GM18909 (cell line): ENCODE data around the gene USHBP1.

Experiments
- ATAC-seq: cut with Tn5 transposase; IDR thresholded peaks from one replicate; pipeline ENCODE4 v1.9.1; 2021; ENCODE audit warnings: mild to moderate bottlenecking; ENCODE audit not compliant: unreplicated experiment, poor library complexity

Gene USHBP1

DNA sequence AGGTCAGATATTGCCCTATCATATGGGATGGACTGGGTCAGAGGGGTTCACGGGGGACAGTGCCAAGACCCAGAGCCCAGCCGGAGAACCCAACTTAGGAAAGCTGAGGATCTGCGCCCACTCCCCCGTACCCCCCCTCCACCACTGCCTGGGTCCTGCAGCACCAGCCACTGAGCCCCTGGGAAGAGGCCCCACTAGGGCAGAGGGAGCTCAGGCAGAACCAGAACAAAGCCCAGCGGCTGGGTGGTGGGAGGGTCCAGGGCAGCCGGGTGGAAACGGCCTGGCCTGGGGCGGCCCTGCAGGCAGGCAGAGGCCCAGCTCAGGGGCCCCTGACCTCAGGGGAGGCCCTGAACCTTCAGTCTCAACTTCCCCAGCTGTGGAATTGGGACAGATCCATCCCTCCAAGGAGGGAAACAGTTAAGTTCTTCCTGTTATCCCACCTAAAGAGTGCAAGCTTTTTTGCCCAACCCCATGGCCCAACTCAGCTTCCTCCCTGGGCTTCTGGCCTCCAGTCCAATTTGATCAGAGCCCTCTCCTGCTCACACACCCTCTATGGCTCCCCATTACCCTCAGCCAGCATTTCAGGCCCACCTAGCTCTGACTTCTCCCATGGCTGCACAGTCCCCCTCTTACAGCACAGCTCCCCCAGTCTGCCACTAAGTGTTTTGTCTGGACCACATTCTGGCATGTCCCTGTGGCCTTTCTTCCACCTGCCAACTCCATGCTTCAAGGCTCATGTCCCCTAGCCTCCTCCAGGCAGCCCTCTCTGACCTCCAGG, 21.9 kb downstream of the USHBP1 start:
- ATAC-seq = no peak

- no peak for ATAC-seq
Measured at GRCh38 chr19:17240826-17241399, 23.6 kb downstream of the USHBP1 start.

- ATAC-seq = no peak
Measured at GRCh38 chr19:17240062-17240752, 24.3 kb downstream of the USHBP1 start.

- no peak for ATAC-seq
Measured at GRCh38 chr19:17237747-17238706, 26.5 kb downstream of the USHBP1 start.

DNA sequence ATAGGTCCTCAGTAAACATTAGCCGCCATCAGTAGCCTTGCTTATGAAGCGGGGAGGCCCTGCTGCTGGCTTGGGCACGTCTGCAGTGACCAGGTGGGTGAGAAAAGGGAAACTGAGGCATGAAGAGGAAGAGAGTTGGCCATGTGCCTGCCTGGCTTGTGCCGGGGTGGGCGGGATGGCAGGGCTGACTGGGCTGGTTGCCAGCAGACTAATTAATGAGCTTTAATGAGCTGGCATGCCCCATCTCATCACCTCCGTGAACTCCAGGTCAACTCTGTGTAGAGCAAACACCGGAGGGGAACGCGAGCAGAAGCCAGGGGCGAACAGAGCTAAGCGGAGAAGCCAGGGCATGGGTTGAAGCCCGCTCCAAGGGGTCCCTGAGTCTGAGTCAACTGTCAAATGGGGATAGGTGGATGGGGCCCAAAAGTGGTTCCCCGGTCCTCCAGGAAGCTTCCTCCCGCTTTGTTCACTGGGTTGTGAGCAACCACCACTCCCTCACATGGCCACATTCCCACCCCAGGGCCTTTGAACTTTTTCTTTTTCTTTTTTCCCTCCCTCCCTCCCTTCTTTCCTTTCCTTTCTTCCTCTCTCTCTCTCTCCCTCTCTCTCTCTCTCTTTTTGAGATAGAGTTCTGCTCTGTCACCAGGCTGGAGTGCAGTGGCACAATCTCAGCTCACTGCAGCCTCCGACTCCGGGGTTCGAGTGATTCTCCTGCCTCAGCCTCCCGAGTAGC, 27.6 kb downstream of the USHBP1 start:
- ATAC-seq = no peak

- ATAC-seq = no peak
Measured at GRCh38 chr19:17235971-17236777, 28.4 kb downstream of the USHBP1 start.

- ATAC-seq = peak; percentile 61
Measured at GRCh38 chr19:17235300-17235970, 29.1 kb downstream of the USHBP1 start.

GRCh38 chr19:17234911-17235299, 29.6 kb downstream of the USHBP1 start:
- peak; percentile 41 for ATAC-seq

- ATAC-seq = no peak
Measured at GRCh38 chr19:17232258-17232657, 32.3 kb downstream of the USHBP1 start.

- no peak for ATAC-seq
Measured at GRCh38 chr19:17229890-17230289, 34.7 kb downstream of the USHBP1 start.

DNA sequence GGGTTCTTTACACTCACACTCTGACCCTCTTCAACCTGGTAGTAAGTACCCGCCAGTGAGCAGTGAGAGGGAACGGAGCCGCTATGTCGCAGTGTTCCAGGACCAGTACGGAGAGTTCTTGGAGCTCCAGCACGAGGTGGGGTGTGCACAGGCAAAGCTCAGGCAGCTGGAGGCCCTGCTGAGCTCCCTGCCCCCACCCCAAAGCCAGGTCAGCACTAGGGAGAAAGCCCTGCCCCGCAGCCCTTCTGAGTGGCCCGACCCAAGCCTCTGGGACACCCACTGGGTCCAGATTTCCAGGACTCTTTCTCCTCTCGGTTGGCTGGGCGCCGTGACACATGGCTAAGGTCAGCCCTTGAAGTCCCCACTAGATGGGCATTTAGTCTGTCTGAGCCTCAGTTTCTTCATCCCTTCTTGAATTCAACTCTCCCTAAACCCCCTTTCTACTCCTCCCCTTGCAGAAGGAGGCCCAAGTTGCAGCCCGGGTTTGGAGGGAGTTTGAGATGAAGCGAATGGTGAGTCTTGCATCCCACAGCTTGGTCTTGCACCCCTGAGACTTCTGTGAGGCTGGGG, 36.7 kb downstream of the USHBP1 start:
- no peak for ATAC-seq

DNA sequence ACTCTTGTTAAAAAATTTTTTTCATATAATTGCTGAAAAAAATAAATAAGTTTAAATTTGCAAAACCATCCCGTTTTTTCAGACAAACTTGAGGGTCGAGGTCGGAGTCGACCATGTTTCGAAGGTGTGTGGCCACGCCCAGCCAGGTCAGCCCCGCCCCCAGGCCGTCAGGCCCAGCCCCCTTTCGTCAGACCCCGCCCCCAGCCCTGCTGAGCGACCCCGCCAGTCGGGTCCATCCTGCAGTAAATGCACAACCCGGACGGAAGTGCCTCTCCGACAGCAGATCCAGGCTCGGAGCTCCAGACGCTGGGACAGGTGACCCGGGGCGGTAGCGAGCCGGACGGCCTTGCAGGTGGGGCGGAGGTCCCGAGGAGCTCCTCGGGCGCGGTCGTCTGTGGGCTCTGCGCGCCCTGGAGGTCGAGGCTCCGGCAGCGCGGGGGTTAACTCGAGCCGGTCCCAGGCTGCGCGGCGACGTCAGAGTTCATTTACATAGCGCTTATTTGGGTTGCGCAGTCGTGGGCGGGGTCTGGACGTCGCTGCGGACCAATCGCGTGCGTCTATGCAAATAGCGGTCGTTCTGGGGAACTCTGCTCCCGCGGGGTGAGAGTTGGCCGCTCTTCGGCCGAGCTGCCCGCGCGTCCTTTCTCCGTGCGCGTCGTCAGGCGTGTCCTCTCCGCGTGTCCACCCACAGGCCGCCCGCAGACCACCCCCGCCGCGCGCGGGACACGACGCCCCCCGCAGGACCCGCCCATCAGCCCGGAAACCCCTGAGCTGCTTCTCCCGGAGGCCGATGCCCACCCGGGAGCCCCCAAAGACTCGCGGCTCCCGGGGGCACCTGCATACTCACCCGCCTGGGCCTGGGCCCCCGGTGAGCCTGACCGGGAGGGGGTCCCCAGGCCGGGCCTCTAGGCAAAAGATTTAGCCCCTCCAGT, 38.3 kb downstream of the USHBP1 start, which contains the start of gene OCEL1:
Gene OCEL1, plus strand, starts transcription at position 225 of the 932 bp plus-strand sequence. Its CDS starts 22 bp downstream, at position 247.
- ATAC-seq = peak; percentile 90

DNA sequence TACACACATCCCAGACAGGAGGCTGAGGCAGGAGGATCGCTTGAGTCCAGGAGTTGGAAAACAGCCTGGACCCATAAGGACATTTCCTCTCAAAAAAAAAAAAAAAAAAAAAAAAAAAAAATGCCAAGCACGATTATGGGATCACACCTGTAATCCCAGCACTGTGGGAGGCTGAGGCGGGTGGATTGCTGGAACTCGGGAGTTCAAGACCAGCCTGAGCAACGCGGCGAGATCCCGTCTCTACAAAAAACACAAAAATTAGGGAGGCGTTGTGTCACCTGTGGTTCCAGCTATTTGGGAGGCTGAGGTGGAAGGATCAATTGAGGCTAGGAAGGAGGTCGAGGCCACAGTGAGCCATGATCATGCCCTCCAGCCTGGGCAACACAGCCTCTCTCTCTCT, 39.5 kb downstream of the USHBP1 start:
- ATAC-seq = no peak

DNA sequence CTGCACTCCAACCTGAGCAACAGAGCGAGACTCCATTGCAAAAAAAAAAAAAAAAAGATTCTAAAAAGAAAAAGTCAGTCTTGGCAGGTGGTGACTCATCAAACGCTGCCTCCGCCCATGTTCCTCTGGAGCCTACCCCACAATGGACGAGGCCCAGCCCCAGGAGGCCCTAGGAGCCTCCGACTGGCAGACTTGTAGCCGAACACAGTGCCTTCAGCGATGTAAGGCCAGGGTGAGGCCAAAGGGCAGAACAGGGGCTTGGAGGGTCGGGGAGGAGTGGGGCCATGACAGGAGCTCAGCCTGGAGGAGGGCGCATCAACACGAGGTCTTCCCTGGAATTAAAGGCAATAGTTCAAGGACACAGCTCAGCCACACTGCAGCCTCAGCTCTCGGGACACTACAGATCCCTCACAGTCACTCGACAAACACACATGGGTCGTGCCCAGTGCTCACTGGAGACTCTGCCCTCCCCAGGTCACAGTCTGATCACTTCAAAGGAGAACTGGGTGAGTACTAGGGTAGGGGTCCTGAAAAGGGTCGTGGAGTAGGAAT, 44.3 kb downstream of the USHBP1 start:
- no peak for ATAC-seq

GRCh38 chr19:17219286-17219685, 45.3 kb downstream of the USHBP1 start:
- no peak for ATAC-seq

DNA sequence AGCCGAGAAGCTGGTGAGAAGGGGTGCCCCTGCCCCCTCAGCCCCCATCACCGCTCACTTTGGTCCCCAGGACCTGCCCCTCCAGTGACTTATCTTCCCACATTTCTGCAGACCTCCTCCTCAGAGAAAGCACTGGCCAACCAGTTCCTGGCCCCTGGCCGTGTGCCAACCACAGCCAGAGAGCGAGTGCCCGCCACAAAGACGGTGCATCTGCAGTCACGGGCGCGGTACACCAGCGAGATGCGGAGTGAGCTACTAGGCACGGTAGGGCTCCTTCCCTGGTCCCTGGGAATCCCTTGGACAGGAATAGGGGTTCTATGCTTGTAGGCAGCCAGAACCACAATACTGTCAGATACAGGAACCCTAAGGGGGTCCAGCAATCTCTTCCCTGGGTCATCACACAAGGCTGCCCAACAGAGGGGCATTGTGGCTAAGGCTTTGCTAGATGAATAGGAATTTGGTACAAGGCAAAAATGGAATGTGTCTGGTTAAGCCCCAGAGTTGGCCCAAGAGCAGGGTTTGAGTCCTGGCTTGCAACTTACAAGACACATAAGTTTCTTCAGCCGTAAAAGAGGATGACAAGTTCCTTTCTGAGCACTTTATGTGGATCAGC, 48.4 kb downstream of the USHBP1 start:
- ATAC-seq = no peak
